GM13976 (cell line): ENCODE measurements around the gene GADD45A.
"Not testable (repeated sequence)": the region's sequence is repeated elsewhere in the genome, so short reads cannot be mapped to it uniquely, and the experiment has no call there.

ENCODE experiments used
- DNase-seq: peaks from one replicate; pipeline ENCODE4 v3.0.0; 2012; ENCODE audit warnings: low spot score
- in situ Hi-C: fragments of 300-500 bp; cut with MboI; formaldehyde crosslinking; loops from one replicate; pipeline ENCODE4 v1.12.0; 2022; ENCODE audit warnings: low sequenced_read_pairs, mixed read lengths, inconsistent platforms; ENCODE audit not compliant: unreplicated experiment
- TF ChIP-seq, protein P1 (sequence below): IDR thresholded peaks from 2 replicates; pipeline ENCODE4 v1.5.1; 2012; ENCODE audit warnings: borderline replicate concordance, mild to moderate bottlenecking; ENCODE audit not compliant: insufficient read depth; ENCODE audit errors: extremely low read depth, missing control alignments, control extremely low read depth

The GADD45A gene

DNA sequence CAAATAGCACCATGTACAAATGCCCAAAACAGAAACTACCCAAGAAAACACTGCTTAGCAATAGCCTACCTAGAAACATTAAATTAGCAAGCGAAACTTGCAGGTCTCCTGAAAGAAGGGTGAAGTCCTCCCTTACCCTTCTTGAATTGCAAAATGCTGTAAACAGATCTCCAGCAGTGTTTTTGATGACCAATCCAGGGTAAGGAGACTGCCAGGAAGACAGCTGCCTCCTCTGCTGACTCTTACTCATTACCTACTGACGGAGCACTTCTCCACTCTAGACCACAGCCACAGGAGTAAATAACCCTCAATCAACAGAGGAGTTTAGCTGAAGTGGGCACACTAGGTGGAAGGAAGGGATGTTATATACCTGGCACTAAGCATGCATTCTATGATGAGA lies 32.2 kb upstream of the GADD45A start:
- DNase-seq: no peak
- in situ Hi-C loops: no loop called here
- TF ChIP-seq, protein P1, sequence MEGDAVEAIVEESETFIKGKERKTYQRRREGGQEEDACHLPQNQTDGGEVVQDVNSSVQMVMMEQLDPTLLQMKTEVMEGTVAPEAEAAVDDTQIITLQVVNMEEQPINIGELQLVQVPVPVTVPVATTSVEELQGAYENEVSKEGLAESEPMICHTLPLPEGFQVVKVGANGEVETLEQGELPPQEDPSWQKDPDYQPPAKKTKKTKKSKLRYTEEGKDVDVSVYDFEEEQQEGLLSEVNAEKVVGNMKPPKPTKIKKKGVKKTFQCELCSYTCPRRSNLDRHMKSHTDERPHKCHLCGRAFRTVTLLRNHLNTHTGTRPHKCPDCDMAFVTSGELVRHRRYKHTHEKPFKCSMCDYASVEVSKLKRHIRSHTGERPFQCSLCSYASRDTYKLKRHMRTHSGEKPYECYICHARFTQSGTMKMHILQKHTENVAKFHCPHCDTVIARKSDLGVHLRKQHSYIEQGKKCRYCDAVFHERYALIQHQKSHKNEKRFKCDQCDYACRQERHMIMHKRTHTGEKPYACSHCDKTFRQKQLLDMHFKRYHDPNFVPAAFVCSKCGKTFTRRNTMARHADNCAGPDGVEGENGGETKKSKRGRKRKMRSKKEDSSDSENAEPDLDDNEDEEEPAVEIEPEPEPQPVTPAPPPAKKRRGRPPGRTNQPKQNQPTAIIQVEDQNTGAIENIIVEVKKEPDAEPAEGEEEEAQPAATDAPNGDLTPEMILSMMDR: no peak

DNA sequence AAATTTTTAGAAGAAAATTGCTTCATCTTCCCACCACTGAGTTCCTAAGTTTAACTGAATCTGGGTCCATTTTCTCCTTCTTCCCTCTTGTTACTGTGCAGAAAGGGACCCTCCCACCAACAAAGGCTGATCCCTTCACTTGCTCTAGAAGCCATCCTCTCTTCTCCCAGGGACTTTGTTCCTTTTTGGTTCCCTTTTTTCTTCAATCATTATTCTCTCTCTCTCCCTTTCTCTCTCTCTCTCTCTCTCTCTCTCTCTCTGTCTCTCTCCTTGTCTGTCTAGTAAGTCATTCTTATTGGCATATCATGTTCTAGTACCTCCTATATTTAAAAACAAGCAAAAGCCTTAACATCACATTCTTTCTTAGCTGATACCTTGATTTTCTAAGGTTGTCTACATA lies 31.7 kb upstream of the GADD45A start:
- in situ Hi-C loops: no loop called here
- DNase-seq: no peak
- TF ChIP-seq, protein P1: no peak

DNA sequence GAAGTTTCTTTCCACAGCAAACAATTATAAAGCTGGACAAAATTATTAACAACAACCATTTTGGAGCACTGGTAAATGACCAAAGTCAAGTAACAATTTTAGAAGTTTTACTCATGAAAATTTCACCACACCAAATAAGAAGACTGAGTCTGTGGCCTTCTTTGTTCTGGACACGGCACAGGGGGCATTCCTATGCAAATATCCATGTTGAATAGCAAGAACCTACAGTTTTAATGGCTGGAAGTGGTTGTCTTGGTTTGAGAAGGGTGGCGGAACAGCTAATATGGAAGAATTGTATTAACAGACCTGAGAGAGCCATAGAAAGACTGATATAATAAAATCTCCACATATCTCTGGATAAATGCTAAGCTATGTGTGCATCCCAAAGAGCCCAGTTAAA lies 29.4 kb upstream of the GADD45A start:
- TF ChIP-seq, protein P1: no peak
- in situ Hi-C loops: no loop called here
- DNase-seq: no peak

DNA sequence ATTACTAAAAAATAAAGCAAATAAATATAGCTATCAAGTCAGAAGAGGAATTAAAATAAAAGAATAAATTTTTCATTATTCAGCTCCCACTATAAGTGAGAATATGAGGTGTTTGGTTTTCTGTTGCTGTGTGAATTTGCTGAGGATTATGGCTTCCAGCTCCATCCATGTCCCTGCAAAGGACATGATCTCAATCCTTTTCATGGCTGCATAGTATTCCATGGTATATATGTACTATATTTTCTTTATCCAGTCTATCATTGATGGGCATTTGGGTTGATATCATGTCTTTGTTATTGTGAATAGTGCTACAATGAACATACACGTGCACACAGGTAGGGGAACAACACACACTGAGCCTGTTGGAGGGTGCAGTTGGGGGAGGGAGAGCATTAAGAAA lies 27.8 kb upstream of the GADD45A start:
- in situ Hi-C loops, DNase-seq: not testable (repeated sequence)

DNA sequence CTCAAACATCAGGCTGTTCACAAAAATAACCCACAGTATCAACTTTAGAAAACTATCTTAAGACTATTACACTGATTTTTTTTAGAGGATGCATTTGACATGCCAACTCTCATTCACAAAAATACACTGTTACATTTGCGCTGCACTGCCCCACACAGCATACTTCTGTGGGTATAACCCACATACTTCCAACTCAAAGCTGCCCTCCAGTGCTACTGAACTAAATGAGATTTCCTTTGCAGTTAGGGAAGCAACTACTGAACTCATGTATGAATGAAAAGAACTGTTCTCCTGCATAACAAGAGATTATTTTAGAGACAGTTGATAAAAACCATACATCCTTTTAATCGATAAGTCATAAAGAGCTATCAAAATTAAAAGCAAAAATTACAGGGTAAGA lies 25.8 kb upstream of the GADD45A start:
- TF ChIP-seq, protein P1: no peak

DNA sequence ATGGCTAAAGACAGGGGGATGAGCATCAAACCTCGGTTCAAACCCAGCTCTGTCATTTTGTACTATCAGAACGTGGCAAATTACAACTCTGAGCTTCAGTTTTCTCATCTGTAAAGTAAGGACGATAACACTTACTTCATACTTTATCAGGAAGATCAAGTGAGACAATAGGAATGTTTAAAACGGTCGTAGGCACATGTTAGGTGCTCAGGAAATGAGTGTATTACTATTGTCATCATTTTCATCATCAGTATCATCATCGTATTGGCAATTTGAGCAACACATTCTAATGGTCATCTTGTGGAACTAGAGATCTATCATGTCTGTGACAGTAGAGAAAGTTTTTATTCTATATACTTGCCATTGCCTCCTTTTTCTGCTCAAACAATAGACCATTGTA lies 22.1 kb upstream of the GADD45A start:
- no peak for DNase-seq
- in situ Hi-C loops: no loop called here
- TF ChIP-seq, protein P1: no peak

More for the DNA sequence above, 25.8 kb upstream of the GADD45A start:
- no peak for DNase-seq
- in situ Hi-C loops: no loop called here

DNA sequence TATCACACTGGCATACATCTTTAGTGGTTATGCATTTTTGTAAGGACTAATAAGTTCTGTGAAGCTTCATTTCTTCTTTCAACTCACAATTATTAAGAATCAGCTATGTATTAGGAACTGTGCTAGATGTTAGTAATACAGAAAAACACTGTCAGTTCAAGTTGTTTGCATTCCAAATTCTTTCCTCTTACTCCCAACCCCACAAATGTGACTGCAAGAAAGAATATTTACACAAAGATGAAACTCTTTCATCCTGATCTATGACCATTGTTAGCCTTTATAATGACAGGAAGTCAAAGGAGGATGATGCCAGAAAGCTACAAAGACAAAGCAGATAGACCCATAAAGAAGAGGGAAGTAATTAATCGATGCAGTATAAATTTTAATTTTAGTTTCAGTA lies 21.0 kb upstream of the GADD45A start:
- TF ChIP-seq, protein P1: no peak
- in situ Hi-C loops: no loop called here
- DNase-seq: no peak

DNA sequence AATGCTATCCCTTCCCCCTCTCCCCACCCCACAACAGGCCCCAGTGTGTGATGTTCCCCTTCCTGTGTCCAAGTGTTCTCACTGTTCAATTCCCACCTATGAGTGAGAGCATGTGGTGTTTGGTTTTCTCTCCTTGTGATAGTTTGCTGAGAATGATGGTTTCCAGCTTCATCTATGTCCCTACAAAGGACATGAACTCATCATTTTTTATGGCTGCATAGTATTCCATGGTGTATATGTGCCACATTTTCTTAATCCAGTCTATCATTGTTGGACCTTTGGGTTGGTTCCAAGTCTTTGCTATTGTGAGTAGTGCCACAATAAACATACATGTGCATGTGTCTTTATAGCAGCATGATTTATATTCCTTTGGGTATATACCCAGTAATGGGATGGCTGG lies 19.7 kb upstream of the GADD45A start:
- in situ Hi-C loops, DNase-seq: not testable (repeated sequence)
